ENCODE measurements around the gene UBAC2.

The UBAC2 gene

GRCh38 chr13:99320693-99321481, 120.2 kb downstream of the UBAC2 start:
- Histone ChIP-seq H3K27me3 (ENCODE audit: control insufficient read depth in 5 of 5, insufficient read depth in 4 of 5, low read length in 5 of 5) (no peaks in the 10 kb centered on the region), H3K9ac (ENCODE audit: low read length in 5 of 5) (peak overlapping the region in 1 of 5 donors; percentile 32), H3K4me3 (ENCODE audit: low read depth in 1 of 5, low read length in 5 of 5) (no peak overlapping the region), H3K27ac (ENCODE audit: low read depth, low read length) (peak overlapping the region; percentile 81), H3K36me3 (ENCODE audit: control insufficient read depth in 5 of 5, insufficient read depth in 5 of 5, low read length in 5 of 5) (peaks cover 3 to 25% (median 10%) of the 10 kb centered on the region in 5 donors), H3K4me1 (ENCODE audit: control insufficient read depth in 5 of 5, insufficient read depth in 5 of 5, low read length in 5 of 5) (peaks cover 0 to 28% (median 17%) of the 10 kb centered on the region in 5 donors), H3K9me3 (ENCODE audit: control insufficient read depth in 5 of 5, low read length in 5 of 5) (no peaks in the 10 kb centered on the region)

- H3K4me3 ChIP-seq (ENCODE audit: low read depth in 1 of 5, low read length in 5 of 5): no peak overlapping the region
- H3K36me3 ChIP-seq (ENCODE audit: control insufficient read depth in 5 of 5, insufficient read depth in 5 of 5, low read length in 5 of 5): peaks cover 3 to 18% (median 9%) of the 10 kb centered on the region in 5 donors
- peaks cover 0 to 28% (median 17%) of the 10 kb centered on the region in 5 donors for H3K4me1 ChIP-seq (ENCODE audit: control insufficient read depth in 5 of 5, insufficient read depth in 5 of 5, low read length in 5 of 5)
- no peak overlapping the region for H3K9ac ChIP-seq (ENCODE audit: low read length in 5 of 5)
- H3K27ac ChIP-seq (ENCODE audit: low read depth, low read length): peak overlapping the region; percentile 81
- no peaks in the 10 kb centered on the region for H3K27me3 ChIP-seq (ENCODE audit: control insufficient read depth in 5 of 5, insufficient read depth in 4 of 5, low read length in 5 of 5)
- no peaks in the 10 kb centered on the region for H3K9me3 ChIP-seq (ENCODE audit: control insufficient read depth in 5 of 5, low read length in 5 of 5)
These were observed 121.1 kb downstream of the UBAC2 start for GRCh38 chr13:99321709-99322108.

DNA sequence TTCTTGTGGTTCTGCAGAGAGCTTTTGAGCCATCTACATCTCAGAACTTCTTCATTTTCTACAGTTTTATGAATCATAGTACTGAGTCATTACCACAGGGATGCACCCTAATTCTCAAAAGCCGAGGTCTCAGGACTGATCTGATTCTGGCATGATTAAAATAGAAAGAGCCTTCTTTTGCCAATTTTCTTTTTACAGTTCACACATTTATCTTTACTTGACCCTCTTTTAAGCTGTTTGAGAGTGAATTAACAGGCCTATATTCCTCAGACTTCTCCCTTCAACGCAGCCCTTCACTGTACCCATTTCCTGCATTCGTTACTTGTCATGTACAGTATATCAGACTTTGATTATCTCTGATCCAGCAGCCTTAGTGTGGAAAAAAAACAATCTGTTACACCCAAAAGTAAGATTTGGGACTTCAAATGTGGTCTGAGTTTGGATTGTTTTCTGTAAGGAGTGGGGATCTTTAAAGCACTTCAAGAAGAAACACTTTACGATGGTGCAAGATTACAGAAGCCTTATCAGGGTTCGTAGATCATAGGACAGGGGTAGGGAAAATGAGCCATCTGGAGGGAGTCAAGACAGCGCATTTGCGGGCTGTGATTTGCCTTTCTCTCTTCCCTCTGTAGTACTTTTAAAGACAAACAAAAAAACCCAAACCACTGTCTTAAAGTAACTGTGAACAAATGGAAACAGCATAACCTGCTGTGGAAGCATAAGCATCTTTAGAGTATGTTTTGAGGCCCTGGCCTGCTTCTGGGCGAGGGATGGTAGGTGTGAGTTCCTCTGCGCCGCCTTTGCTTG, 121.8 kb downstream of the UBAC2 start:
- H3K27me3 ChIP-seq (ENCODE audit: control insufficient read depth in 5 of 5, insufficient read depth in 4 of 5, low read length in 5 of 5): no peaks in the 10 kb centered on the region
- H3K27ac ChIP-seq (ENCODE audit: low read depth, low read length): peak overlapping the region; percentile 81
- peaks cover 0 to 15% (median 5%) of the 10 kb centered on the region in 5 donors for H3K36me3 ChIP-seq (ENCODE audit: control insufficient read depth in 5 of 5, insufficient read depth in 5 of 5, low read length in 5 of 5)
- H3K9me3 ChIP-seq (ENCODE audit: control insufficient read depth in 5 of 5, low read length in 5 of 5): no peaks in the 10 kb centered on the region
- H3K4me1 ChIP-seq (ENCODE audit: control insufficient read depth in 5 of 5, insufficient read depth in 5 of 5, low read length in 5 of 5): peaks cover 0 to 28% (median 17%) of the 10 kb centered on the region in 5 donors
- H3K9ac ChIP-seq (ENCODE audit: low read length in 5 of 5): no peak overlapping the region
- H3K4me3 ChIP-seq (ENCODE audit: low read depth in 1 of 5, low read length in 5 of 5): peak overlapping the region in 1 of 5 donors; percentile 34

GRCh38 chr13:99323488-99323887, 122.8 kb downstream of the UBAC2 start:
- Histone ChIP-seq H3K36me3 (ENCODE audit: control insufficient read depth in 5 of 5, insufficient read depth in 5 of 5, low read length in 5 of 5) (peaks cover 0 to 12% (median 5%) of the 10 kb centered on the region in 5 donors), H3K27me3 (ENCODE audit: control insufficient read depth in 5 of 5, insufficient read depth in 4 of 5, low read length in 5 of 5) (no peaks in the 10 kb centered on the region), H3K9ac (ENCODE audit: low read length in 5 of 5) (no peak overlapping the region), H3K4me3 (ENCODE audit: low read depth in 1 of 5, low read length in 5 of 5) (no peak overlapping the region), H3K9me3 (ENCODE audit: control insufficient read depth in 5 of 5, low read length in 5 of 5) (no peaks in the 10 kb centered on the region), H3K4me1 (ENCODE audit: control insufficient read depth in 5 of 5, insufficient read depth in 5 of 5, low read length in 5 of 5) (peaks cover 0 to 28% (median 17%) of the 10 kb centered on the region in 5 donors), H3K27ac (ENCODE audit: low read depth, low read length) (peak overlapping the region; percentile 81)

- no peak overlapping the region for H3K4me3 ChIP-seq (ENCODE audit: low read depth in 1 of 5, low read length in 5 of 5)
- no peaks in the 10 kb centered on the region for H3K9me3 ChIP-seq (ENCODE audit: control insufficient read depth in 5 of 5, low read length in 5 of 5)
- H3K9ac ChIP-seq (ENCODE audit: low read length in 5 of 5): no peak overlapping the region
- H3K27me3 ChIP-seq (ENCODE audit: control insufficient read depth in 5 of 5, insufficient read depth in 4 of 5, low read length in 5 of 5): no peaks in the 10 kb centered on the region
- H3K27ac ChIP-seq (ENCODE audit: low read depth, low read length): no peak overlapping the region
- peaks cover 0 to 21% (median 15%) of the 10 kb centered on the region in 5 donors for H3K4me1 ChIP-seq (ENCODE audit: control insufficient read depth in 5 of 5, insufficient read depth in 5 of 5, low read length in 5 of 5)
- H3K36me3 ChIP-seq (ENCODE audit: control insufficient read depth in 5 of 5, insufficient read depth in 5 of 5, low read length in 5 of 5): peaks cover 0 to 17% (median 5%) of the 10 kb centered on the region in 5 donors
These were observed 125.4 kb downstream of the UBAC2 start for GRCh38 chr13:99326012-99326411.

DNA sequence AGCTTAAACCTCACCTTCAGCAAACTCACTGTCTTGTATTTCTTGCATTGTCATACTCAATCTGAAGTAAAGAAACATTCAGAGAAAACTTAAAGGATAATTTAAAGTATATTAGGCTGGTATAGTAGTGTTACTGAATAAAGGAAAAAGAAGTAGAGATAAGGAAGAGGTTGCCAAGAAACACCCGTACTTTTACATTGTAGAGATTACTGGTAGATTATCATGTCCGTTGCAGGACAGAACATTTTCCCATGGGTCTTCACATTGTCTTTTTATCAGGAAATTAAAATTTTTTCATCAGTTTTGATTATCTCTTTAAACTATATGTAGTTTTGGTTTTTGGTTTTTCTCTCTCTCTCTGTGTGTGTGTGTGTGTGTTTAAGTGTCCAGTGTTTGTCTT, 126.5 kb downstream of the UBAC2 start:
- peaks cover 0 to 11% (median 5%) of the 10 kb centered on the region in 5 donors for H3K4me1 ChIP-seq (ENCODE audit: control insufficient read depth in 5 of 5, insufficient read depth in 5 of 5, low read length in 5 of 5)
- peaks cover 0 to 17% (median 5%) of the 10 kb centered on the region in 5 donors for H3K36me3 ChIP-seq (ENCODE audit: control insufficient read depth in 5 of 5, insufficient read depth in 5 of 5, low read length in 5 of 5)
- H3K27ac ChIP-seq (ENCODE audit: low read depth, low read length): no peak overlapping the region
- H3K4me3 ChIP-seq (ENCODE audit: low read depth in 1 of 5, low read length in 5 of 5): no peak overlapping the region
- no peaks in the 10 kb centered on the region for H3K27me3 ChIP-seq (ENCODE audit: control insufficient read depth in 5 of 5, insufficient read depth in 4 of 5, low read length in 5 of 5)
- no peak overlapping the region for H3K9ac ChIP-seq (ENCODE audit: low read length in 5 of 5)
- H3K9me3 ChIP-seq (ENCODE audit: control insufficient read depth in 5 of 5, low read length in 5 of 5): no peaks in the 10 kb centered on the region

DNA sequence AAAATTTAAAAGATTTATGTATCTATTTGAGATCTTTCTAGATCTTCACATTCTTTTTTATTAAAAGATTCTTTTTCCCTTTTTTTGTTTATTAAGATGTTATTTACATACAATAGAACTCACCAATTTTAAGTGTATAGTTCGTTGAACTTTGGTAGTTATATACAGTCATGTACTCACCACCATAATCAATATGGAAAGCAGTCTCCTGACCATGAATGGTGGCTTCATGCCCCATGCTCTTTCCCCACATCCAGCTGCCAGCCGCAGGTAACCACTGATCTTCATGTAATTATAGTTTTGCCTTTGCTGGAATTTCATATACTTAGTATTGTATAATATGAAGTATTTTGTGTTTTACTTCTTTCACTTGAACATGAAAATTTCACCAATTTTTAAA, 127.1 kb downstream of the UBAC2 start:
- Histone ChIP-seq H3K4me1 (ENCODE audit: control insufficient read depth in 5 of 5, insufficient read depth in 5 of 5, low read length in 5 of 5) (peaks cover 0 to 8% (median 2%) of the 10 kb centered on the region in 5 donors), H3K27ac (ENCODE audit: low read depth, low read length) (no peak overlapping the region), H3K9me3 (ENCODE audit: control insufficient read depth in 5 of 5, low read length in 5 of 5) (no peaks in the 10 kb centered on the region), H3K9ac (ENCODE audit: low read length in 5 of 5) (no peak overlapping the region), H3K36me3 (ENCODE audit: control insufficient read depth in 5 of 5, insufficient read depth in 5 of 5, low read length in 5 of 5) (peaks cover 0 to 17% (median 5%) of the 10 kb centered on the region in 5 donors), H3K4me3 (ENCODE audit: low read depth in 1 of 5, low read length in 5 of 5) (no peak overlapping the region), H3K27me3 (ENCODE audit: control insufficient read depth in 5 of 5, insufficient read depth in 4 of 5, low read length in 5 of 5) (no peaks in the 10 kb centered on the region)

GRCh38 chr13:99329477-99329876, 128.8 kb downstream of the UBAC2 start:
- H3K4me1 ChIP-seq (ENCODE audit: control insufficient read depth in 5 of 5, insufficient read depth in 5 of 5, low read length in 5 of 5): peaks cover 0 to 2% (median 0%) of the 10 kb centered on the region in 5 donors
- no peak overlapping the region for H3K27ac ChIP-seq (ENCODE audit: low read depth, low read length)
- H3K9ac ChIP-seq (ENCODE audit: low read length in 5 of 5): no peak overlapping the region
- H3K4me3 ChIP-seq (ENCODE audit: low read depth in 1 of 5, low read length in 5 of 5): no peak overlapping the region
- peaks cover 0 to 13% (median 3%) of the 10 kb centered on the region in 5 donors for H3K36me3 ChIP-seq (ENCODE audit: control insufficient read depth in 5 of 5, insufficient read depth in 5 of 5, low read length in 5 of 5)
- H3K27me3 ChIP-seq (ENCODE audit: control insufficient read depth in 5 of 5, insufficient read depth in 4 of 5, low read length in 5 of 5): no peaks in the 10 kb centered on the region
- H3K9me3 ChIP-seq (ENCODE audit: control insufficient read depth in 5 of 5, low read length in 5 of 5): no peaks in the 10 kb centered on the region

GRCh38 chr13:99330942-99331341, 130.3 kb downstream of the UBAC2 start:
- Histone ChIP-seq H3K9me3 (ENCODE audit: control insufficient read depth in 5 of 5, low read length in 5 of 5) (no peaks in the 10 kb centered on the region), H3K4me1 (ENCODE audit: control insufficient read depth in 5 of 5, insufficient read depth in 5 of 5, low read length in 5 of 5) (peaks cover 0 to 2% (median 0%) of the 10 kb centered on the region in 5 donors), H3K9ac (ENCODE audit: low read length in 5 of 5) (no peak overlapping the region), H3K4me3 (ENCODE audit: low read depth in 1 of 5, low read length in 5 of 5) (no peak overlapping the region), H3K27ac (ENCODE audit: low read depth, low read length) (no peak overlapping the region), H3K36me3 (ENCODE audit: control insufficient read depth in 5 of 5, insufficient read depth in 5 of 5, low read length in 5 of 5) (peaks cover 3 to 11% (median 6%) of the 10 kb centered on the region in 5 donors), H3K27me3 (ENCODE audit: control insufficient read depth in 5 of 5, insufficient read depth in 4 of 5, low read length in 5 of 5) (no peaks in the 10 kb centered on the region)

DNA sequence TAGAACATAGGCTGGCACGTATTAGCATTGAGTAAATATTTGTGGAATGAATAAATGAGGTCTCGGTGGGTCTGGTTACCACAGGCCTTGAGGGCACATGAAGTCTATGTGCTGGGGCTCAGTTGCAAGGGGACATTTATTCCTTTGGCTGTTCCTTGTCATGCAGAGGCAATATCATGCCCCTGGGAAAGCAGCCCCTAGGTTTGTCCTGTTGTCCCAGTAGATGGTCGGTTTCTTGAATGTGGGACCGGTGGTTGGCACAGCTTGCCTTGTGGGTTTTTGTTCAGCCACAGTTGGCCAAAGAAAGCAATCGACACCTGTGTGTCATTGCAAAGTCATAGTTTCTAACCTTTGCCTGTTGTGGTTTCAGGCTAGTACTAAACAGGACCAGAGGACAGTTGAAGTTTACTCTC, 131.2 kb downstream of the UBAC2 start:
- H3K9ac ChIP-seq (ENCODE audit: low read length in 5 of 5): no peak overlapping the region
- no peaks in the 10 kb centered on the region for H3K27me3 ChIP-seq (ENCODE audit: control insufficient read depth in 5 of 5, insufficient read depth in 4 of 5, low read length in 5 of 5)
- H3K36me3 ChIP-seq (ENCODE audit: control insufficient read depth in 5 of 5, insufficient read depth in 5 of 5, low read length in 5 of 5): peaks cover 3 to 11% (median 9%) of the 10 kb centered on the region in 5 donors
- H3K27ac ChIP-seq (ENCODE audit: low read depth, low read length): no peak overlapping the region
- no peak overlapping the region for H3K4me3 ChIP-seq (ENCODE audit: low read depth in 1 of 5, low read length in 5 of 5)
- H3K9me3 ChIP-seq (ENCODE audit: control insufficient read depth in 5 of 5, low read length in 5 of 5): no peaks in the 10 kb centered on the region
- H3K4me1 ChIP-seq (ENCODE audit: control insufficient read depth in 5 of 5, insufficient read depth in 5 of 5, low read length in 5 of 5): peaks cover 0 to 2% (median 0%) of the 10 kb centered on the region in 5 donors
